ENCODE results near the gene PIP5KL1.
A peak's percentile ranks its signal among the peaks of the same experiment; 100 is the strongest.

Gene PIP5KL1

GRCh38 chr9:127908660-127908926 is 22.0 kb downstream of the PIP5KL1 start:
- no peak overlapping the region for H3K27ac ChIP-seq
- peaks cover 90% of the 10 kb centered on the region for H3K4me1 ChIP-seq
- H3K36me3 ChIP-seq, result peaks cover 63% of the 10 kb centered on the region
- no peak overlapping the region for H3K4me3 ChIP-seq
- no peaks in the 10 kb centered on the region for H3K9me3 ChIP-seq
- no peak for TF ChIP-seq Cebpa-rat (IDR thresholded peaks at IDR 0.05)
- no peaks in the 10 kb centered on the region for H3K27me3 ChIP-seq
- H3K9ac ChIP-seq, result no peak overlapping the region
- H4K20me1 ChIP-seq, result peaks cover 38% of the 10 kb centered on the region
- H3K4me2 ChIP-seq, result no peak overlapping the region

GRCh38 chr9:127907867-127908659 is 22.5 kb downstream of the PIP5KL1 start:
- no peak overlapping the region for H3K4me3 ChIP-seq
- peaks cover 90% of the 10 kb centered on the region for H3K4me1 ChIP-seq
- no peak for TF ChIP-seq Cebpa-rat (IDR thresholded peaks at IDR 0.05)
- H3K27me3 ChIP-seq, result no peaks in the 10 kb centered on the region
- peak overlapping the region; percentile 85 for H3K27ac ChIP-seq
- peak overlapping the region; percentile 92 for H3K4me2 ChIP-seq
- H3K9me3 ChIP-seq, result no peaks in the 10 kb centered on the region
- H3K36me3 ChIP-seq, result peaks cover 58% of the 10 kb centered on the region
- H4K20me1 ChIP-seq, result peaks cover 37% of the 10 kb centered on the region
- H3K9ac ChIP-seq, result peak overlapping the region; percentile 73

- H3K4me2 ChIP-seq, result peak overlapping the region; percentile 92
- no peaks in the 10 kb centered on the region for H3K9me3 ChIP-seq
- H3K4me3 ChIP-seq, result peak overlapping the region; percentile 53
- H4K20me1 ChIP-seq, result peaks cover 14% of the 10 kb centered on the region
- peak overlapping the region; percentile 73 for H3K9ac ChIP-seq
- no peak for TF ChIP-seq Cebpa-rat (IDR thresholded peaks at IDR 0.05)
- H3K4me1 ChIP-seq, result peaks cover 90% of the 10 kb centered on the region
- no peaks in the 10 kb centered on the region for H3K27me3 ChIP-seq
- H3K27ac ChIP-seq, result peak overlapping the region; percentile 85
- H3K36me3 ChIP-seq, result peaks cover 35% of the 10 kb centered on the region
Observed at GRCh38 chr9:127905788-127906191, 24.8 kb downstream of the PIP5KL1 start.

GRCh38 chr9:127905004-127905728 is 25.4 kb downstream of the PIP5KL1 start:
- peaks cover 29% of the 10 kb centered on the region for H3K36me3 ChIP-seq
- H3K4me1 ChIP-seq, result peaks cover 90% of the 10 kb centered on the region
- peak overlapping the region; percentile 53 for H3K4me3 ChIP-seq
- no peaks in the 10 kb centered on the region for H3K27me3 ChIP-seq
- peak overlapping the region; percentile 73 for H3K9ac ChIP-seq
- H3K27ac ChIP-seq, result peak overlapping the region; percentile 85
- peaks cover 8% of the 10 kb centered on the region for H4K20me1 ChIP-seq
- no peak for TF ChIP-seq Cebpa-rat (IDR thresholded peaks at IDR 0.05)
- H3K9me3 ChIP-seq, result no peaks in the 10 kb centered on the region
- peak overlapping the region; percentile 92 for H3K4me2 ChIP-seq

GRCh38 chr9:127904561-127905003 is 26.0 kb downstream of the PIP5KL1 start:
- Histone ChIP-seq H3K27ac (peak overlapping the region; percentile 85), H3K9me3 (no peaks in the 10 kb centered on the region), H3K36me3 (peaks cover 23% of the 10 kb centered on the region), H3K4me3 (peak overlapping the region; percentile 53), H4K20me1 (peaks cover 2% of the 10 kb centered on the region; the same call in 1 of the 2 replicates), H3K9ac (peak overlapping the region; percentile 73), H3K4me2 (peak overlapping the region; percentile 92), H3K27me3 (no peaks in the 10 kb centered on the region), H3K4me1 (peaks cover 90% of the 10 kb centered on the region)
- TF ChIP-seq Cebpa-rat (IDR thresholded peaks at IDR 0.05), result no peak

- Histone ChIP-seq H3K4me1 (peaks cover 87% of the 10 kb centered on the region), H3K4me2 (peak overlapping the region; percentile 92), H3K9me3 (no peaks in the 10 kb centered on the region), H3K27me3 (no peaks in the 10 kb centered on the region), H3K9ac (peak overlapping the region; percentile 73), H3K36me3 (peaks cover 17% of the 10 kb centered on the region), H3K27ac (peak overlapping the region; percentile 85), H4K20me1 (no peaks in the 10 kb centered on the region; the same call in 1 of the 2 replicates), H3K4me3 (peak overlapping the region; percentile 53)
- no peak for TF ChIP-seq Cebpa-rat (IDR thresholded peaks at IDR 0.05)
Observed at GRCh38 chr9:127903557-127904475, 26.8 kb downstream of the PIP5KL1 start.

GRCh38 chr9:127899128-127899943 is 31.2 kb downstream of the PIP5KL1 start, which contains the start of gene ST6GALNAC6:
TSS of gene ST6GALNAC6 (minus strand) at chr9:127899603. CDS start at chr9:127897981, 1,622 bp downstream.
- Histone ChIP-seq H3K27ac (peak within 1 kb of the TSS; percentile 92), H3K9ac (peak within 1 kb of the TSS; percentile 91), H3K4me1 (peaks cover 73% of the 10 kb centered on the region), H3K27me3 (no peaks in the 10 kb centered on the region), H3K9me3 (no peaks in the 10 kb centered on the region), H4K20me1 (peaks cover 42% of the 10 kb centered on the region), H3K4me3 (peak within 1 kb of the TSS; percentile 84), H3K4me2 (peak within 1 kb of the TSS; percentile 92), H3K36me3 (peaks cover 27% of the 10 kb centered on the region)
- no peak for TF ChIP-seq Cebpa-rat (IDR thresholded peaks at IDR 0.05)

- no peak for TF ChIP-seq Cebpa-rat (IDR thresholded peaks at IDR 0.05)
- H3K9ac ChIP-seq, result peak overlapping the region; percentile 91
- H3K27ac ChIP-seq, result peak overlapping the region; percentile 92
- H3K9me3 ChIP-seq, result peaks cover 6% of the 10 kb centered on the region
- H3K4me3 ChIP-seq, result peak overlapping the region; percentile 84
- peaks cover 66% of the 10 kb centered on the region for H3K4me1 ChIP-seq
- H3K36me3 ChIP-seq, result peaks cover 35% of the 10 kb centered on the region
- H3K4me2 ChIP-seq, result peak overlapping the region; percentile 89
- H4K20me1 ChIP-seq, result peaks cover 42% of the 10 kb centered on the region
- H3K27me3 ChIP-seq, result no peaks in the 10 kb centered on the region
Observed at GRCh38 chr9:127898433-127899127, 32.0 kb downstream of the PIP5KL1 start.

Data from BLaER1 (cell line).